HEK293 (cell line): Measurements from ENCODE around the gene CUL3.

ENCODE experiments used
- CTCF ChIA-PET: fragments of 350-600 bp; formaldehyde crosslinking; extraction: SDS; loops from one replicate; lab custom pipeline; 2021; ENCODE audit warnings: antibody characterized with exemption; lab: Yijun Ruan, JAX
- POLR2A ChIA-PET: fragments of 300-600 bp; formaldehyde crosslinking; extraction: SDS; loops from one replicate; lab custom pipeline; 2020; ENCODE audit warnings: antibody characterized with exemption, inconsistent platforms; lab: Yijun Ruan, JAX
- H3K27ac ChIP-seq: fragments of 200-500 bp; sonication (Bioruptor generic); 2 replicates; pipeline ENCODE4 v1.5.1; 2014; ENCODE audit warnings: low read depth, low read length, control low read depth, inconsistent platforms; ENCODE audit errors: extremely low read depth
- H3K36me3 ChIP-seq, 2 experiments: fragments of 200-500 bp in 1 of 2; sonication (Bioruptor generic) in 1 of 2; 1 replicate in 1 of 2; 2 replicates in 1 of 2; pipeline ENCODE4 v1.5.1; 2014 to 2017; ENCODE audit warnings: inconsistent platforms in 2 of 2, low read length in 2 of 2; ENCODE audit not compliant: control insufficient read depth in 2 of 2, insufficient read depth in 1 of 2
- H3K4me1 ChIP-seq: fragments of 200-500 bp; sonication (Bioruptor generic); 2 replicates; pipeline ENCODE4 v1.5.1; 2014; ENCODE audit warnings: mild to moderate bottlenecking, low read length, inconsistent platforms; ENCODE audit not compliant: control insufficient read depth, insufficient read depth
- H3K4me3 ChIP-seq: 2 replicates; pipeline ENCODE4 v1.5.1; 2011; ENCODE audit warnings: low read depth, mild to moderate bottlenecking, control low read depth, low read length, moderate library complexity
- H3K9me3 ChIP-seq: fragments of 200-500 bp; sonication (Bioruptor generic); 2 replicates; pipeline ENCODE4 v1.5.1; 2014; ENCODE audit warnings: low read depth, low read length, inconsistent platforms; ENCODE audit not compliant: control insufficient read depth, insufficient read depth
- BCL11B ChIP-seq: fragments of 450-650 bp; formaldehyde crosslinking; IDR thresholded peaks from 2 replicates; pipeline ENCODE4 v1.5.1; 2016; ENCODE audit warnings: low read depth, missing biosample characterization, missing genetic modification characterization
- GLIS1 ChIP-seq: fragments of 450-650 bp; formaldehyde crosslinking; IDR thresholded peaks from 2 replicates; pipeline ENCODE4 v1.5.1; 2016; ENCODE audit warnings: missing biosample characterization, missing genetic modification characterization
- HOXD13 ChIP-seq: sonication (generic); formaldehyde crosslinking; IDR thresholded peaks from 2 replicates; pipeline ENCODE4 v1.8.0; 2022; ENCODE audit warnings: missing genetic modification reagents, borderline replicate concordance
- KLF7 ChIP-seq: fragments of 450-650 bp; formaldehyde crosslinking; IDR thresholded peaks from 2 replicates; pipeline ENCODE4 v1.5.1; 2016; ENCODE audit warnings: missing biosample characterization, missing genetic modification characterization, borderline replicate concordance
- MEIS1 ChIP-seq: sonication (generic); formaldehyde crosslinking; IDR thresholded peaks from 2 replicates; pipeline ENCODE4 v1.8.1; 2022; ENCODE audit warnings: missing genetic modification reagents, mild to moderate bottlenecking, borderline replicate concordance
- OSR2 ChIP-seq: fragments of 450-650 bp; formaldehyde crosslinking; IDR thresholded peaks from 2 replicates; pipeline ENCODE4 v1.5.1; 2016; ENCODE audit warnings: missing biosample characterization, missing genetic modification characterization
- PATZ1 ChIP-seq: fragments of 450-650 bp; formaldehyde crosslinking; IDR thresholded peaks from 2 replicates; pipeline ENCODE4 v1.5.1; 2016; ENCODE audit warnings: missing biosample characterization, missing genetic modification characterization
- PRDM10 ChIP-seq: fragments of 450-650 bp; formaldehyde crosslinking; IDR thresholded peaks from 2 replicates; pipeline ENCODE4 v1.5.1; 2016; ENCODE audit warnings: missing biosample characterization, missing genetic modification characterization
- RBAK ChIP-seq: fragments of 450-650 bp; formaldehyde crosslinking; IDR thresholded peaks from 2 replicates; pipeline ENCODE4 v1.5.1; 2016; ENCODE audit warnings: missing biosample characterization, missing genetic modification characterization
- REPIN1 ChIP-seq: fragments of 450-650 bp; formaldehyde crosslinking; IDR thresholded peaks from 2 replicates; pipeline ENCODE4 v1.5.1; 2017; ENCODE audit warnings: missing biosample characterization, missing genetic modification characterization, low read depth
- TCF7L2 ChIP-seq: IDR thresholded peaks from 2 replicates; pipeline ENCODE4 v1.6.1; 2011; ENCODE audit warnings: low read depth, mild to moderate bottlenecking, inconsistent platforms, low read length, moderate library complexity, borderline replicate concordance
- ZBTB44 ChIP-seq: fragments of 450-650 bp; IDR thresholded peaks from 2 replicates; pipeline ENCODE4 v1.5.1; 2018; ENCODE audit warnings: missing biosample characterization, mild to moderate bottlenecking, missing genetic modification characterization
- ZBTB8A ChIP-seq: fragments of 450-650 bp; formaldehyde crosslinking; IDR thresholded peaks from 2 replicates; pipeline ENCODE4 v1.5.1; 2016; ENCODE audit warnings: missing biosample characterization, missing genetic modification characterization
- ZNF114 ChIP-seq: fragments of 450-650 bp; formaldehyde crosslinking; IDR thresholded peaks from 2 replicates; pipeline ENCODE4 v1.5.0; 2017; ENCODE audit warnings: missing biosample characterization, missing genetic modification characterization
- ZNF146 ChIP-seq: fragments of 450-650 bp; formaldehyde crosslinking; IDR thresholded peaks from 2 replicates; pipeline ENCODE4 v1.5.1; 2016; ENCODE audit warnings: missing biosample characterization, missing genetic modification characterization
- ZNF157 ChIP-seq: fragments of 450-650 bp; formaldehyde crosslinking; IDR thresholded peaks from 2 replicates; pipeline ENCODE4 v1.5.1; 2016; ENCODE audit warnings: missing biosample characterization, missing genetic modification characterization
- ZNF184 ChIP-seq: fragments of 450-650 bp; IDR thresholded peaks from 2 replicates; pipeline ENCODE4 v1.5.1; 2018; ENCODE audit warnings: missing biosample characterization, mild to moderate bottlenecking, missing genetic modification characterization
- ZNF223 ChIP-seq: fragments of 450-650 bp; formaldehyde crosslinking; IDR thresholded peaks from 2 replicates; pipeline ENCODE4 v1.5.1; 2016; ENCODE audit warnings: missing biosample characterization, missing genetic modification characterization
- ZNF239 ChIP-seq: fragments of 450-650 bp; formaldehyde crosslinking; IDR thresholded peaks from 2 replicates; pipeline ENCODE4 v1.5.1; 2016; ENCODE audit warnings: missing biosample characterization, missing genetic modification characterization
- ZNF311 ChIP-seq: fragments of 450-650 bp; formaldehyde crosslinking; IDR thresholded peaks from 2 replicates; pipeline ENCODE4 v1.5.1; 2017; ENCODE audit warnings: missing biosample characterization, missing genetic modification characterization, borderline replicate concordance
- ZNF48 ChIP-seq: fragments of 450-650 bp; formaldehyde crosslinking; IDR thresholded peaks from 2 replicates; pipeline ENCODE4 v1.5.1; 2016; ENCODE audit warnings: missing biosample characterization, missing genetic modification characterization
- ZNF571 ChIP-seq: fragments of 450-650 bp; formaldehyde crosslinking; IDR thresholded peaks from 2 replicates; pipeline ENCODE4 v1.5.0; 2017; ENCODE audit warnings: missing biosample characterization, missing genetic modification characterization
- ZNF658 ChIP-seq: fragments of 450-650 bp; formaldehyde crosslinking; IDR thresholded peaks from 2 replicates; pipeline ENCODE4; 2016; ENCODE audit warnings: missing biosample characterization, missing genetic modification characterization
- ZNF776 ChIP-seq: fragments of 450-650 bp; formaldehyde crosslinking; IDR thresholded peaks from 2 replicates; pipeline ENCODE4 v1.5.0; 2017; ENCODE audit warnings: missing biosample characterization, missing genetic modification characterization, borderline replicate concordance
- TF ChIP-seq, protein P1 (sequence below): fragments of 450-650 bp; formaldehyde crosslinking; IDR thresholded peaks from 2 replicates; pipeline ENCODE4 v1.5.1; 2016; ENCODE audit warnings: missing biosample characterization, missing genetic modification characterization, borderline replicate concordance

Gene CUL3

GRCh38 chr2:224532441-224532840 is 52.7 kb downstream of the CUL3 start:
- no peak overlapping the region for H3K27ac ChIP-seq
- TF ChIP-seq ZNF48 (tag by site-specific recombination) (no peak), HOXD13 (CRISPR knock-in tag) (no peak), BCL11B (no peak), OSR2 (no peak), TCF7L2 (no peak), MEIS1 (CRISPR knock-in tag) (no peak), KLF7 (tag by site-specific recombination) (no peak), ZBTB44 (tag by site-specific recombination) (no peak), ZNF658 (tag by site-specific recombination) (no peak), PATZ1 (no peak), ZNF776 (tag by site-specific recombination) (no peak), ZNF184 (tag by site-specific recombination) (no peak), ZNF146 (tag by site-specific recombination) (no peak), ZNF157 (no peak), ZNF571 (tag by site-specific recombination) (no peak), ZNF239 (tag by site-specific recombination) (no peak), ZNF223 (tag by site-specific recombination) (no peak), GLIS1 (no peak)
- TF ChIP-seq, protein P1, sequence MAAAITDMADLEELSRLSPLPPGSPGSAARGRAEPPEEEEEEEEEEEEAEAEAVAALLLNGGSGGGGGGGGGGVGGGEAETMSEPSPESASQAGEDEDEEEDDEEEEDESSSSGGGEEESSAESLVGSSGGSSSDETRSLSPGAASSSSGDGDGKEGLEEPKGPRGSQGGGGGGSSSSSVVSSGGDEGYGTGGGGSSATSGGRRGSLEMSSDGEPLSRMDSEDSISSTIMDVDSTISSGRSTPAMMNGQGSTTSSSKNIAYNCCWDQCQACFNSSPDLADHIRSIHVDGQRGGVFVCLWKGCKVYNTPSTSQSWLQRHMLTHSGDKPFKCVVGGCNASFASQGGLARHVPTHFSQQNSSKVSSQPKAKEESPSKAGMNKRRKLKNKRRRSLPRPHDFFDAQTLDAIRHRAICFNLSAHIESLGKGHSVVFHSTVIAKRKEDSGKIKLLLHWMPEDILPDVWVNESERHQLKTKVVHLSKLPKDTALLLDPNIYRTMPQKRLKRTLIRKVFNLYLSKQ (tag by site-specific recombination) = no peak
- ChIA-PET CTCF (no interaction called here), POLR2A (no interaction called here)
- peaks cover 4 to 27% of the 10 kb centered on the region in 2 experiments for H3K36me3 ChIP-seq
- H3K4me3 ChIP-seq = no peak overlapping the region
- H3K9me3 ChIP-seq = no peaks in the 10 kb centered on the region
- H3K4me1 ChIP-seq = no peaks in the 10 kb centered on the region

DNA sequence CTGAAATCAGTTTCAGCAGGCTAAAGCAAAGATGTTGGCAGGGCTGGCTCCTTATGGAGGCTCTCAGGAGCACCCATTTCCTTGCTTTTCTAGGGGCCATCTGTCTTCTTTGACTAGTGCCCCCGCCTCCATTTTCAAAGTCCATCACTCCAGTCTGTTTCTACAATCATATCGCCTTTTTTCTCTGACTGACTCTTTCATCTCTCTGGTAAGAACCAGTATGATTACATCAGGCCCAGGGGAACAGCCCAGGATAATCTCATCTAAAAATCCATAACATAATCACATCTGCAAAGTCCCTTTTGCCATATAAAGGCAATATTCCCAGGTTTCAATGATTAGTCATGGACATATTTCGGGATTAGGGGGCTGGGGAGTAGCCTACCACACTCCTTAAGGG is 57.0 kb downstream of the CUL3 start:
- Histone ChIP-seq H3K4me3 (no peak overlapping the region), H3K36me3 (peaks cover 0 to 20% of the 10 kb centered on the region in 2 experiments), H3K4me1 (peaks cover 29% of the 10 kb centered on the region), H3K9me3 (no peaks in the 10 kb centered on the region), H3K27ac (no peak overlapping the region)
- POLR2A ChIA-PET = no interaction called here
- no peak for TF ChIP-seq ZNF311 (tag by site-specific recombination)
- no peak for TF ChIP-seq REPIN1 (tag by site-specific recombination)
- TF ChIP-seq PRDM10 (tag by site-specific recombination) = peak; percentile 59
- no peak for TF ChIP-seq RBAK
- TF ChIP-seq ZBTB8A = no peak
- TF ChIP-seq ZNF114 (tag by site-specific recombination) = no peak
- TF ChIP-seq, all 188 proteins: peak for 1
- CTCF ChIA-PET = no interaction called here
